Osteoblast (primary cell): ENCODE data around the gene WDR45. TPM values are rescaled to one million over a fixed set of nuclear protein-coding genes. Genes with fewer than 3 reads are reported as not detected.
A peak's percentile ranks its signal among the peaks of the same experiment; 100 is the strongest.

Source experiments
- DNase-seq: peaks from one replicate; pipeline ENCODE4 v3.0.0; 2011; ENCODE audit warnings: low spot score, mixed read lengths; ENCODE audit not compliant: insufficient read length; ENCODE audit errors: missing footprints
- H2AFZ ChIP-seq: 2 replicates; pipeline ENCODE4 v1.6.0; 2011; ENCODE audit warnings: mild to moderate bottlenecking, low read length
- H3K27ac ChIP-seq: 2 replicates; pipeline ENCODE4 v1.5.1; 2011; ENCODE audit warnings: mild to moderate bottlenecking, low read depth, low read length, moderate library complexity
- H3K27me3 ChIP-seq: 2 replicates; pipeline ENCODE4 v1.6.0; 2012; ENCODE audit warnings: mild to moderate bottlenecking, control low read depth, inconsistent platforms, low read length, moderate library complexity; ENCODE audit not compliant: insufficient read depth
- H3K36me3 ChIP-seq: 2 replicates; pipeline ENCODE4 v1.5.1; 2011; ENCODE audit warnings: mild to moderate bottlenecking, low read length, control low read depth, moderate library complexity; ENCODE audit not compliant: insufficient read depth
- H3K4me1 ChIP-seq: 2 replicates; pipeline ENCODE4 v1.5.1; 2011; ENCODE audit warnings: mild to moderate bottlenecking, low read length, control low read depth, moderate library complexity; ENCODE audit not compliant: insufficient read depth
- H3K4me2 ChIP-seq: 2 replicates; pipeline ENCODE4 v1.6.0; 2011; ENCODE audit warnings: mild to moderate bottlenecking, low read length; ENCODE audit not compliant: insufficient read depth
- H3K4me3 ChIP-seq: fragments of 200-600 bp; sonication (generic); 3 replicates; pipeline ENCODE4 v1.5.1; 2012; ENCODE audit warnings: mild to moderate bottlenecking, low read length, inconsistent platforms; ENCODE audit not compliant: insufficient read depth
- H3K79me2 ChIP-seq: 2 replicates; pipeline ENCODE4 v1.6.0; 2012; ENCODE audit warnings: mild to moderate bottlenecking, low read length, control low read depth, inconsistent platforms; ENCODE audit not compliant: insufficient read depth
- H3K9me3 ChIP-seq: 2 replicates; pipeline ENCODE4 v1.5.1; 2011; ENCODE audit warnings: low read depth, low read length, control low read depth
- H4K20me1 ChIP-seq: 2 replicates; pipeline ENCODE4 v1.6.0; 2012; ENCODE audit warnings: mild to moderate bottlenecking, low read length, control low read depth; ENCODE audit not compliant: insufficient read depth
- CTCF ChIP-seq: IDR thresholded peaks from 2 replicates; pipeline ENCODE4 v1.5.1; 2011; ENCODE audit warnings: mild to moderate bottlenecking, low read depth, low read length, moderate library complexity; ENCODE audit errors: extremely low read depth
- total RNA-seq: library from RNA; depleted of rRNA; stranded (reverse); fragments of >200 nt; gene quantifications from 2 replicates; pipeline ENCODE4 v1.2.3, GENCODE V29; 2012

The WDR45 gene
- total RNA-seq, 1 donor, result 86.5 TPM

- Histone ChIP-seq H3K4me3 (peak overlapping the region; percentile 82), H3K79me2 (no peaks in the 10 kb centered on the region), H3K4me1 (no peaks in the 10 kb centered on the region), H2AFZ (peak overlapping the region; percentile 81), H3K27ac (no peak overlapping the region), H3K4me2 (peak overlapping the region; percentile 86), H4K20me1 (no peaks in the 10 kb centered on the region), H3K27me3 (no peaks in the 10 kb centered on the region), H3K36me3 (no peaks in the 10 kb centered on the region), H3K9me3 (no peaks in the 10 kb centered on the region)
- no peak for TF ChIP-seq CTCF
- DNase-seq, result peak; percentile 98
Measured at GRCh38 chrX:49100704-49101628, 21.3 kb upstream of the WDR45 start.

- H3K36me3 ChIP-seq, result no peaks in the 10 kb centered on the region
- H3K79me2 ChIP-seq, result no peaks in the 10 kb centered on the region
- no peak for TF ChIP-seq CTCF
- no peak overlapping the region for H3K4me2 ChIP-seq
- no peaks in the 10 kb centered on the region for H4K20me1 ChIP-seq
- no peak overlapping the region for H2AFZ ChIP-seq
- no peaks in the 10 kb centered on the region for H3K4me1 ChIP-seq
- H3K4me3 ChIP-seq, result no peak overlapping the region
- H3K9me3 ChIP-seq, result no peaks in the 10 kb centered on the region
- DNase-seq, result no peak
- H3K27me3 ChIP-seq, result no peaks in the 10 kb centered on the region
- no peak overlapping the region for H3K27ac ChIP-seq
Measured at GRCh38 chrX:49096419-49096818, 16.7 kb upstream of the WDR45 start.

GRCh38 chrX:49089553-49089952, 9.9 kb upstream of the WDR45 start:
- TF ChIP-seq CTCF, result no peak

GRCh38 chrX:49082271-49082871, 2.7 kb upstream of the WDR45 start:
- H2AFZ ChIP-seq, result no peak overlapping the region
- peaks cover 3% of the 10 kb centered on the region for H3K36me3 ChIP-seq
- H3K4me3 ChIP-seq, result no peak overlapping the region
- TF ChIP-seq CTCF, result no peak
- no peaks in the 10 kb centered on the region for H3K27me3 ChIP-seq
- no peaks in the 10 kb centered on the region for H4K20me1 ChIP-seq
- no peaks in the 10 kb centered on the region for H3K4me1 ChIP-seq
- no peaks in the 10 kb centered on the region for H3K9me3 ChIP-seq
- H3K4me2 ChIP-seq, result no peak overlapping the region
- H3K27ac ChIP-seq, result no peak overlapping the region
- peaks cover 10% of the 10 kb centered on the region for H3K79me2 ChIP-seq
- DNase-seq, result peak; percentile 26

More at GRCh38 chrX:49089553-49089952, 9.9 kb upstream of the WDR45 start:
- H3K4me1 ChIP-seq, result no peaks in the 10 kb centered on the region
- H2AFZ ChIP-seq, result no peak overlapping the region
- no peaks in the 10 kb centered on the region for H3K9me3 ChIP-seq
- DNase-seq, result no peak
- no peak overlapping the region for H3K4me2 ChIP-seq
- no peaks in the 10 kb centered on the region for H3K79me2 ChIP-seq
- no peaks in the 10 kb centered on the region for H3K27me3 ChIP-seq
- no peak overlapping the region for H3K4me3 ChIP-seq
- H3K27ac ChIP-seq, result no peak overlapping the region
- no peaks in the 10 kb centered on the region for H3K36me3 ChIP-seq
- H4K20me1 ChIP-seq, result no peaks in the 10 kb centered on the region
